GM19324 (cell line): ENCODE results near the gene MYO1F.

Experiments used
- ATAC-seq: cut with Tn5 transposase; IDR thresholded peaks from one replicate; pipeline ENCODE4 v1.9.1; 2021; ENCODE audit warnings: mild to moderate bottlenecking, moderate library complexity; ENCODE audit not compliant: unreplicated experiment, low FRiP score

Gene MYO1F

GRCh38 chr19:8473648-8474476 lies 103.4 kb downstream of the MYO1F start:
- ATAC-seq, result no peak
